Prostate gland (tissue), 2 donors: Measurements from ENCODE around the gene CUL3.

Experiments used
- CTCF ChIP-seq, 4 experiments: fragments of 200-600 bp in 2 of 4; fragments of 450-650 bp in 2 of 4; sonication (generic) in 2 of 4; IDR thresholded peaks; 1 replicate in 3 of 4; 2 replicates in 1 of 4; pipeline ENCODE4 v1.5.1; 2016 to 2019; ENCODE audit warnings: antibody characterized with exemption in 4 of 4, mild to moderate bottlenecking in 2 of 4, moderate library complexity in 2 of 4
- POLR2A ChIP-seq: fragments of 450-650 bp; IDR thresholded peaks from one replicate; pipeline ENCODE4 v1.6.1; 2016; ENCODE audit warnings: antibody characterized with exemption, mild to moderate bottlenecking
- POLR2AphosphoS5 ChIP-seq: sonication (generic); formaldehyde crosslinking; IDR thresholded peaks from one replicate; pipeline ENCODE4 v1.6.1; 2017; ENCODE audit warnings: antibody characterized with exemption

GRCh38 chr2:224472827-224473226 is 112.3 kb downstream of the CUL3 start:
- no peak for TF ChIP-seq CTCF (IDR thresholded peaks at IDR 0.05)
- TF ChIP-seq POLR2AphosphoS5, result no peak
- TF ChIP-seq POLR2A, result no peak
